ENCODE measurements around the gene SETD2.
"Not testable (repeated sequence)": the region's sequence is repeated elsewhere in the genome, so short reads cannot be mapped to it uniquely, and the experiment has no call there.

The SETD2 gene

GRCh38 chr3:47098910-47099309 lies 65.0 kb downstream of the SETD2 start:
- DNase-seq, result no peak

- DNase-seq, result no peak
These were observed 66.0 kb downstream of the SETD2 start for GRCh38 chr3:47097864-47098263.

GRCh38 chr3:47096959-47097358 lies 67.0 kb downstream of the SETD2 start:
- DNase-seq, result no peak

GRCh38 chr3:47092090-47092489 lies 71.8 kb downstream of the SETD2 start:
- no peak for DNase-seq

- no peak for DNase-seq
These were observed 74.3 kb downstream of the SETD2 start for GRCh38 chr3:47089630-47090029.

- DNase-seq, result no peak
These were observed 77.8 kb downstream of the SETD2 start for GRCh38 chr3:47086071-47086470.

GRCh38 chr3:47083786-47084185 lies 80.1 kb downstream of the SETD2 start:
- no peak for DNase-seq

GRCh38 chr3:47082519-47082918 lies 81.4 kb downstream of the SETD2 start:
- no peak for DNase-seq

GRCh38 chr3:47079432-47079831 lies 84.5 kb downstream of the SETD2 start:
- no peak for DNase-seq

GRCh38 chr3:47073685-47074084 lies 90.2 kb downstream of the SETD2 start:
- DNase-seq, result no peak

GRCh38 chr3:47070770-47071169 lies 93.1 kb downstream of the SETD2 start:
- no peak for DNase-seq

- not testable (repeated sequence) for DNase-seq
These were observed 97.7 kb downstream of the SETD2 start for GRCh38 chr3:47066259-47066658.

GRCh38 chr3:47065681-47066080 lies 98.2 kb downstream of the SETD2 start:
- DNase-seq, result no peak

GRCh38 chr3:47065058-47065457 lies 98.9 kb downstream of the SETD2 start:
- DNase-seq, result no peak

- no peak for DNase-seq
These were observed 106.7 kb downstream of the SETD2 start for GRCh38 chr3:47057212-47057671.

- no peak for DNase-seq
These were observed 107.2 kb downstream of the SETD2 start for GRCh38 chr3:47056705-47057104.

GRCh38 chr3:47054412-47054811 lies 109.5 kb downstream of the SETD2 start:
- no peak for DNase-seq

- no peak for DNase-seq
These were observed 116.2 kb downstream of the SETD2 start for GRCh38 chr3:47047673-47048072.

GRCh38 chr3:47047069-47047468 lies 116.8 kb downstream of the SETD2 start:
- no peak for DNase-seq

- no peak for DNase-seq
These were observed 121.6 kb downstream of the SETD2 start for GRCh38 chr3:47042231-47042791.

GRCh38 chr3:47041114-47041513 lies 122.8 kb downstream of the SETD2 start:
- no peak for DNase-seq

- not testable (repeated sequence) for DNase-seq
These were observed 126.6 kb downstream of the SETD2 start for GRCh38 chr3:47037302-47037701.

GRCh38 chr3:47036145-47036544 lies 127.8 kb downstream of the SETD2 start:
- no peak for DNase-seq

GRCh38 chr3:47035645-47036044 lies 128.3 kb downstream of the SETD2 start:
- no peak for DNase-seq

GRCh38 chr3:47034868-47035489 lies 128.9 kb downstream of the SETD2 start:
- no peak for DNase-seq

Measured in right kidney (tissue), 1 donor.